Caki2 (cell line): ENCODE data around the gene CISTR. TPM values are rescaled to one million over a fixed set of nuclear protein-coding genes. Genes with fewer than 3 reads are reported as not detected.
A peak's percentile ranks its signal among the peaks of the same experiment; 100 is the strongest.
"Not testable (repeated sequence)": the region's sequence is repeated elsewhere in the genome, so short reads cannot be mapped to it uniquely, and the experiment has no call there.

Experiments used
- DNase-seq: peaks from one replicate; pipeline ENCODE4 v3.0.0-alpha.2; 2015; ENCODE audit warnings: low read depth
- in situ Hi-C: cut with HindIII; loops from 2 replicates; pipeline ENCODE4 v1.10.0; 2016; ENCODE audit warnings: low sequenced_read_pairs, low pct_unique_long_range_greater_than_20kb, mixed read lengths
- total RNA-seq: library from RNA; depleted of rRNA; stranded (reverse); fragments of >200 nt; shearing (Covaris generic); gene quantifications from 2 replicates; pipeline ENCODE4 v1.2.3, GENCODE V29; 2014; ENCODE audit warnings: low replicate concordance; rRNA removed

CISTR gene
- not detected in 2 replicates for total RNA-seq

- in situ Hi-C loops, result no loop called here
- DNase-seq, result no peak
These were observed at the start of gene CISTR for GRCh38 chr12:53751336-53752191. Gene CISTR, minus strand, starts transcription at chr12:53751979.

DNA sequence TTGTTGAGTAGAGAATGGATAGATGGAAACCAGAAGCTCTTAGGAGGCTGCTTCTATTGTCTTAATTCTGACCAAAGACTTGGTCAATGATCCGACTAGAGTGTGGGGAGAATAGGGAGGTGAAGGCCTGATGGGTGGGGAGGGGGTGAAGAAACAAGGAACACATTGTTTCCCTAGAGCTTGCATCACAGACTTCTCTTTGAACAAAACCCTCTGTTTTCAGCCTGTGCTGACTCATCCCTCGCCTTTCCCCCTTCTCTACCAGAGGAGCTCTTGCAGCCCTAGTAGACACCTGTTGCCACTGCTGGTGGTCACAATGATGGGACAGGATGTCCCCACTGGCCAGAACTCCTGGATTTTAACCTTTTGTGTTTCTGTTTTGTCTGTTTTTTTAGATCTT is 46.8 kb upstream of the CISTR start:
- in situ Hi-C loops, result no loop called here

GRCh38 chr12:53795927-53796326 is 44.1 kb upstream of the CISTR start:
- no peak for DNase-seq
- in situ Hi-C loops, result no loop called here

More for the DNA sequence above, 46.8 kb upstream of the CISTR start:
- DNase-seq, result peak; percentile 16

DNA sequence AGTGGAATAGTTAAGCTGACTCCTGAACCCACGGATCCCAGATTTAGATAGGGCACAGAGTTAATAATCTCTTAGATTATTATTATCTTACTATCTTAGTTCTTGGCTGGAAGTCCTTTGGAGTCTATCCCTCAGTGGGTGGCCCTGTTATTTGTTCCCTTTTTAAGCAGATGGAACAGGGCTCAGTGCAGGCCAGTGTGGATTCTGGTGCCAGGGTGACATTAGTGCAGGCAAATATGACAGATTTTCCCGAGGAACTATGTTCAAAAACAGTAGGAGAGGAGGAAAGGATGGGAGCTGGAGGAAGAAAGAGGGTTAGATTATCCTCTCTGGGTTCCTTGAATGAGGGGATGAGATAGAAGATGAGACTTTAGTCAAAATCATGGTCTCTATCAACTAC is 41.4 kb upstream of the CISTR start:
- no peak for DNase-seq
- in situ Hi-C loops, result no loop called here

GRCh38 chr12:53791735-53792326 is 40.1 kb upstream of the CISTR start:
- DNase-seq, result no peak
- in situ Hi-C loops, result no loop called here

DNA sequence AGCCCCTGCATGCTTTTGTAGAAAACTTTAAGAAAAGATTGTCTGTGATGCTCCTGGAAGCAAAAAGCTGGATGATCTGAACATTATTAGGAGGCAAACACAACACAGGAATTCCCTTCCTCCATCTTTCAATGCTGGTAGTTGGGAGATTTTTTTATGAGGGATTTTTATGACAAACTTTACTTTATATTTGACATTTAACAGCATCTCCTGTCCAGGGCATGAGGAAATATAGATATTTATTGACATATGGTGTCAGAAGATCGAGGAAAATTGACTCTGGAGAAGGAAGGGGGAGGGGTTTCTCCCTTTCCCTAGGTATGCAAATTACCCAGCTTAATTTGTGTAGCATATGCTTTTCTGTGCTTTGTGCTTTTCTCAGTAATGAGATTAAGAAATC is 37.8 kb upstream of the CISTR start:
- in situ Hi-C loops, result no loop called here
- no peak for DNase-seq

- in situ Hi-C loops, result no loop called here
- DNase-seq, result no peak
These were observed 37.1 kb upstream of the CISTR start for GRCh38 chr12:53788892-53789291.

- in situ Hi-C loops, result no loop called here
- no peak for DNase-seq
These were observed 34.6 kb upstream of the CISTR start for GRCh38 chr12:53786411-53786810.

DNA sequence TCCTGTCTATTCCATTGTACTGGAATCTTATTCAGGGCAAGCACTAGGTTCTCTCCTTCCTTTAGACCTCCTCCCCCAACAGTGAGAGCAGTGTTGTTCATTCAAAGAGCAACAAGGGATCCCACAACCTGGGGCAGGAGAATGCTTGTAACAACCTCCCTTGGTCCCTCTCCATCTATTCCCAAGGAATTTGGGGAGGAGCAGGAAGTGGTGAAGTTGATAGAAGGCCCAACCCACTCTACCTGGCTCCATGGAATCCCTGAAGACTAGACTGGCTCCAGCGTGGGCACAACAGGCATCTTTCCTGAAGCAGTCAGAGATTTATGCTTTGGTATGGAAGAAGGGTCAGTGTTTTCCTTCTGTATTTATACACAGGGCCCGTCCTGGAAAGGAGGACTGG is 33.4 kb upstream of the CISTR start:
- in situ Hi-C loops, result no loop called here

GRCh38 chr12:53782093-53782703 is 30.4 kb upstream of the CISTR start:
- in situ Hi-C loops, result no loop called here

More for the DNA sequence above, 33.4 kb upstream of the CISTR start:
- DNase-seq, result no peak

DNA sequence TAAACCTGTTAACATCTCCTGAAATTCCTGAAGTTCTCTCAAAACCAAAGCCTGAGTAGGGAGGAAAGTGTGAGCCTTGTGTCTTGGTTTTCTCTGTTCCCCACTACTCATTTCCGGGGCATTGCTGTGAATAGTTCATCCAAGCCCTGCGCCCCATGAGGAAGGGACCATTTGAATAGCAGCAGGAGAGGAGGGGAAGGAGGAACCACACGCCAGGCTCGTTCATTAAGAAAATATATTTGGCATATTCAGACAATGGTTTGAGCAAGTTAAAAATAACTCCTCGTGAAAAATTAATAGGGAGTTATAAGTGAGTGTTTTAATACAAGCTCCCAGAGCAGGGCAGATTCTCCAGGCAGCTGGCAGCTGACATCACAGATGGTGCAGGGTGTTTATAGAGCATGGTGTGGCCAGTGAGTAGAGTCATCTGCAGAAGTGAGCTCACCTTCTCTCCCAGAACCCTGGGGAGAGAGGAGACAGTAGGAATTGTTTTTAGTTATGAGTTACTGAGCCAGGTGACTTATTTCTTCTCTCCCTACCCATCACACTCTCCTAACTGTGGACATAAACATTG is 29.5 kb upstream of the CISTR start:
- in situ Hi-C loops, result no loop called here
- DNase-seq, result no peak

More at GRCh38 chr12:53782093-53782703, 30.4 kb upstream of the CISTR start:
- DNase-seq, result no peak

DNA sequence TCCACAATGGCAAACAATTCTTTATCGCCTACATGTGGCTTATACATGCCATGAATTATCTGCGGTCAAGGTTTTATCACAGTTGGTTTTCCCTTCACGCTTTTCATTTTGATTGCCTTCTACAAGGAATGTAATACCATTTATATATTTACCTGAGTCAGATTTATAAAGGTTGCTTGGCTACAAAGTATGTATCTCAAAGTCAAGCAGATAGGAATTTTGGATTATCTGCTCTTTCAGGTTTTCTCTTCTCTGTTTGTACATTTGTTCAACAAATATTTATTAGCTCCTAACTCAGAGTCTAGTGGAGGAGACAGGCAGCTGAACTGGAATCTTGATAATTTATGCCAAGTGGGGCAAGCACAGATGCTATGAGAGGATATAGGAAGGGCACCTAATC is 28.5 kb upstream of the CISTR start:
- DNase-seq, result no peak
- in situ Hi-C loops, result no loop called here

- in situ Hi-C loops, DNase-seq: not testable (repeated sequence)
These were observed 27.9 kb upstream of the CISTR start for GRCh38 chr12:53779679-53780078.

- no peak for DNase-seq
- in situ Hi-C loops, result no loop called here
These were observed 26.3 kb upstream of the CISTR start for GRCh38 chr12:53777936-53778644.

- no peak for DNase-seq
- in situ Hi-C loops, result no loop called here
These were observed 25.6 kb upstream of the CISTR start for GRCh38 chr12:53777412-53777811.

DNA sequence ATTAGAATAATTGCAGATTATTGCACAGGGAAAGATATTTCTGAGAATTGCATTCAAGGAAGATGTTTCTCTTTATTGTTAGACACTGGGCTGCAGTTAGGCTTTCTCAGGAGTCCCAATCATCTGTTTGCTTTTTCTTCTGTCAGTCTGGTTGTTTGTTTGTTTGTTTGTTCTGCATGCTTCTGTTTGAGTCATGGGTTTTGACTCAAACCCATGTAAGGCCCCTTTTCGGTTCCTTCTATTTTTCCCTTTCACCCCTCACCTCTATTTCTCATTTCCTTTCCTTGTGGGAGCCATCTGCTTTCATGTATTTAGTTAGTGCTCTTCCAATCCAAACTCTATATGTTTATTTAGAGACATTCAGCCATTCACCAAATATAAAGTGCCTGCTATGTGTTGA is 25.1 kb upstream of the CISTR start:
- DNase-seq, result no peak
- in situ Hi-C loops, result no loop called here

DNA sequence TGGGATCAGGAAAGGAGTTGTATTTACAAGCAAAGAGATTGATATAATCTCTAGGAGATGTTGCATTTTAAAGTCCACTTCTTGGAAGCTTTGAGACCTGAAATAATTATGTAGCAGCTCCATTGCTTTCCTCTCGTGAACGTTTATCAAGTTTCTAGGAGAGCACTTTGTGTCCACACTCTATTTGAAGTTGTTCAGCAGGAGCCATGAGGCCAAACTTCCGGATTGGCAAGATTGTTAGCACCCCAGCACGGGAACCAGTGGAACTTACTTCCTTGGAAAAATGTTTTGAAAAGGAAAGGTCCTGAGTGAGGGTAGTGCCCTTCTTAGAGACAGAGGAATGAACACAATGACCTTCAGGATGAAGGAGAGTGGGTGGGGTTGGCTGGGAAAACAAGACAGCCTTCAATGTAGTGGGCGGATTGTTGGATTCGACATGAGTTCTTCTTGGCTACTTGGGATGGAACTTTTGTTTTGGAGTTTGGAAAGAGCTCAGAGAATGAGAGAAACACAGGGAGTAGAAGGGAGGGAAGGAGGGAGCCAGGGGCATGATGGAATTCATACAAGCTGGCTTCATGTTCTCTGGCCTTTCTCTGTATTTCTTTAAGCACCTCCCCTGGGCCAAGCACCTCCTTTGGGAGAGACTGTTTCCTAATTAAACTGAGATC is 23.8 kb upstream of the CISTR start:
- in situ Hi-C loops, result no loop called here
- no peak for DNase-seq

- in situ Hi-C loops, result no loop called here
- DNase-seq, result no peak
These were observed 18.5 kb upstream of the CISTR start for GRCh38 chr12:53770281-53770680.
